Forelimb muscle (tissue), 1 donor: ENCODE data around the gene SH2D3C. TPM values are rescaled to one million over a fixed set of nuclear protein-coding genes. Genes with fewer than 3 reads are reported as not detected.

Experiments
- DNase-seq: peaks from one replicate; pipeline ENCODE4 v3.0.0-alpha.2; 2013; ENCODE audit warnings: low read depth
- polyA plus RNA-seq: library from polyadenylated mRNA; unstranded; fragments of 120-200 nt; gene quantifications from one replicate; pipeline ENCODE4 v1.2.1, GENCODE V29; 2013; ENCODE audit not compliant: insufficient read length

SH2D3C gene
- polyA plus RNA-seq, 1 donor: 16.5 TPM

- no peak for DNase-seq
Measured at GRCh38 chr9:127809002-127809539, 30.6 kb upstream of the SH2D3C start.

GRCh38 chr9:127808347-127809001 is 30.0 kb upstream of the SH2D3C start:
- no peak for DNase-seq

- no peak for DNase-seq
Measured at GRCh38 chr9:127806871-127807270, 28.4 kb upstream of the SH2D3C start.

- DNase-seq: no peak
Measured at GRCh38 chr9:127805620-127806019, 27.2 kb upstream of the SH2D3C start.

GRCh38 chr9:127803507-127804352 is 25.3 kb upstream of the SH2D3C start:
- no peak for DNase-seq

GRCh38 chr9:127802576-127803443 is 24.3 kb upstream of the SH2D3C start, which contains the start of gene FPGS:
Gene FPGS, plus strand, starts transcription at chr9:127802882. Its CDS starts 43 bp downstream, at chr9:127802925.
- no peak for DNase-seq

GRCh38 chr9:127801955-127802575 is 23.6 kb upstream of the SH2D3C start:
- DNase-seq: no peak

- no peak for DNase-seq
Measured at GRCh38 chr9:127796852-127797370, 18.4 kb upstream of the SH2D3C start.

- DNase-seq: no peak
Measured at GRCh38 chr9:127796225-127796813, 17.9 kb upstream of the SH2D3C start.

GRCh38 chr9:127794001-127794791 is 15.7 kb upstream of the SH2D3C start:
- DNase-seq: no peak

GRCh38 chr9:127793093-127793708 is 14.7 kb upstream of the SH2D3C start:
- DNase-seq: no peak

- DNase-seq: no peak
Measured at GRCh38 chr9:127792417-127793031, 14.1 kb upstream of the SH2D3C start.

GRCh38 chr9:127791085-127791484 is 12.6 kb upstream of the SH2D3C start:
- no peak for DNase-seq

GRCh38 chr9:127790094-127790855 is 11.8 kb upstream of the SH2D3C start:
- no peak for DNase-seq

GRCh38 chr9:127789179-127789578 is 10.7 kb upstream of the SH2D3C start:
- DNase-seq: no peak

- DNase-seq: no peak
Measured at GRCh38 chr9:127788337-127789011, 10.0 kb upstream of the SH2D3C start.

- DNase-seq: no peak
Measured at GRCh38 chr9:127786773-127787104, 8.3 kb upstream of the SH2D3C start.
